Activated CD4-positive, alpha-beta T cell treated with anti-CD3 and anti-CD28 coated beads for 4 hours (primary cell): Measurements from ENCODE around the gene MINDY4.

Experiments used
- DNase-seq, 2 donors: peaks; one replicate each; pipeline ENCODE4 v3.0.0-alpha.2; 2020

The MINDY4 gene

DNA sequence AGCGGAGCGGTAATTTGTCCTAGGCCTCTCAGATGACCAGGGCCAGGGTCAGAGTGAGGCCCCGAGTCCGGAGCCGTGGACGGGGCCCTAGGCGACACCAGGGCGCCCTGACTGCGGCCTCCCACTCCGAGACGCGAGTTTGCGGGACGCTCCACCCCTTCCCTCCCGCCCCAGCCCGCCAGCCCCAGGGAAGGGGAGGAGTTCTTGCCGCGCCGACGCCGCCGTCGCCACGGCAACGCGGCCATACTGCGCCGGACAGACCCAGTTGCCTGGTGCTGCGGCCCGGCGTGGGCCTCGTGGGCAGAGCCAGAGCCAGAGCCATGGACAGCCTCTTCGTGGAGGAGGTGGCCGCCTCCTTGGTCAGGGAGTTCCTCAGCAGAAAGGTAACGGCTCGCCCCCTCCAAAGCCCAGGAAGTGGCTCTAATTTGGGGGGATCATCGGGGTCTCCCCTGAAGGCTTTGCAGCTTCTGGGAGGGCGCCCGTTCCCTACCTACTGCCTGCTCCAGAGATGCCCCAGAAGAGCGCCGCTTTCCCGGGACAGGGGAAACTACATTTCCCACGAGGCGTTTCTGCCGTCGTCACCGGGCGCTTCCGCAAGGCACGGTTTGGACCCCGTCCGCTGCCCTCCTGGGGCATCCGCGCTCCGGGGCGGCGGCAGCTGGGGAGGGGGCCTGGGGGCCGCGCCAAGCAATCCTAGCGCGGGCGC, at the start of gene MINDY4:
Gene MINDY4, plus strand, starts transcription at position 244 of the 706 bp plus-strand sequence. Its CDS starts 77 bp downstream, at position 321.
- peak; percentile 54 to 56 for DNase-seq

DNA sequence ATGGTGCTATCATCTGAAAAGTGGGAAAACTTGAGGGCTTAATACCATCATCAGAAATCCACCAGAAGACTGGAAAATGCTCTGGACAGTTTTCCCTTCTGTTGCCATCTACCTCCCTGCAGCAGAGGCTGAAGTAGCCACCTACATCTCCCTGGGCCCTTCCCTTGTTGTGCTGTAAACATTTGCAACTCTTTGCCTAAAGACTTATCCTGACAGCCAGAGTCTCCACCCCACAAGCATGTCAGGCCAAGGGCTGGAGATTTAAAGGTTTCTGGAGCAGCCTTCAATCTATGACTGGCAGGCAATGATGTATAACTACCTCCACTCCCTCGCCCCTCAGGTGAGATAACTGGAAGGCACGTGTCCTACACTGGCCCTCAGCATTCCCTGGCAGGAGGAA, 49.0 kb upstream of the MINDY4 start:
- DNase-seq, result no peak

DNA sequence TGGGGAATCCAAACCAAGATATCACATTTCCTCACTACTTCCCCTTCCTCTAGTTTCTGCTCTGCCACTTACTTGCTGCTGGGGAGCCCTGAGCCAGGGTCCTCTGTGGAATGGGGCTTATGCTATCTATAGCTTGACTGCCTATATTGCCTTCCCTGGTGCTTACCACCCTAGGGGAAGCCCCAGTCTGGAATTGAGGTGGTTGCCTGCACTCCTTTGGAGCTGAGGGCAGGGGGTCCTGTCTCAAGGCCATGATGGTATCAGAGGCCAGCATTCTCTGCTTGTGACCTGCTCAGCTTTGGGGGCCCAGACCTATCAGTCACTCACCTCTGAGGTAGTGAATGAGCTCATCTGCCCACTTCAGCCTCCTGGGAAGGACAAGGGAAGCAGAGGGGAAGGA, 48.5 kb upstream of the MINDY4 start:
- DNase-seq, result no peak

DNA sequence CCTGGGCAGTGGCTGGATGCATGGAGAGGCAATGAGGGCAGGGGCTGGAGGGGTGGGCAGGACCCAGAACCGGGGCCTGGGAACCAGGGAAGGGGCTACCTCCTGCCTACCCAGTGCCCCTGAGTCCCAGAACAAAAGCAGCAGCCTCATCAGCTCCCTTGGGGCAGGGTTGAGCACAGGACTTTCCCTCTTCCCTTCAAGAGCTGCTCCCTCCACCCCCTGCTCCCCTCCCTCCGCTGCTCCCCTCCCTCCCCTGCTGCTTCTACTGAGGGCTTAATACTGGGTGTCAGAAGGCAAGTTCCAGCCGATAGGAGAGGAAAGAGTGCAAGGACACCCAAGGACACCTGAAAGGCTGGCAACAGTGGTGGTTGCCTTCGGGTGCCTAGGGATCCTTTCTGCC, 47.4 kb upstream of the MINDY4 start:
- DNase-seq, result no peak

DNA sequence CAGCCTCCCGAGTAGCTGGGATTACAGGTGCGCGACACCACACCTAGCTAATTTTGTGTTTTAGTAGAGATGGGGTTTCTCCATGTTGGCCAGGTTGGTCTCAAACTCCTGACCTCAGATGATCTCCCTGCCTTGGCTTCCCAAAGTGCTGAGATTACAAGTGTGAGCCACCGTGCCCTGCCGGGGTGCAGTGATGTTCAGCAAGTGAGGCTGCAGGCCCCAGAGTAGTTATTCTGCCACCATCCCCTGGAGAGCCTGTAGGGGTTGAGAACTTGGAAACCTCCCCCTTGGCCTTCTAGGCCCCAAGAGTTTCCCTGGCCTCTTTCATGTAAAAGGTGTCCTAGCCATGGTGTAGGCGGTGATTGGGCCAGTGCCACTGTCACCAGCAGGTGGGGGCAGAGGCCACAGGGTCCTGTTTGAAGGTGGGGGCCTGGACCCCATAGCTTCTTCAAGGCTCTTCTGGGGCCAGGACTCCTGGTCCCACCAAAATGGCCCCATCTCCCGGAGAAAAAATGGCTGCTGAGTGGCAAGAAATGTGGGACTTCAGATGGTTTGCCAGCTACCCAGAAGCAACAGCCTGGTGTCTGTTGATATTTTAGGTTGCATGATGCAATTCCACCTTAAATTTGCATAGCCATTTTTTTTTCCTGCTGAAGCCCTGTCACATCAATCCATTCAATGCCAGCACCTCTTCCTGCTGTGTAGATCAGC, 44.8 kb upstream of the MINDY4 start:
- no peak for DNase-seq

DNA sequence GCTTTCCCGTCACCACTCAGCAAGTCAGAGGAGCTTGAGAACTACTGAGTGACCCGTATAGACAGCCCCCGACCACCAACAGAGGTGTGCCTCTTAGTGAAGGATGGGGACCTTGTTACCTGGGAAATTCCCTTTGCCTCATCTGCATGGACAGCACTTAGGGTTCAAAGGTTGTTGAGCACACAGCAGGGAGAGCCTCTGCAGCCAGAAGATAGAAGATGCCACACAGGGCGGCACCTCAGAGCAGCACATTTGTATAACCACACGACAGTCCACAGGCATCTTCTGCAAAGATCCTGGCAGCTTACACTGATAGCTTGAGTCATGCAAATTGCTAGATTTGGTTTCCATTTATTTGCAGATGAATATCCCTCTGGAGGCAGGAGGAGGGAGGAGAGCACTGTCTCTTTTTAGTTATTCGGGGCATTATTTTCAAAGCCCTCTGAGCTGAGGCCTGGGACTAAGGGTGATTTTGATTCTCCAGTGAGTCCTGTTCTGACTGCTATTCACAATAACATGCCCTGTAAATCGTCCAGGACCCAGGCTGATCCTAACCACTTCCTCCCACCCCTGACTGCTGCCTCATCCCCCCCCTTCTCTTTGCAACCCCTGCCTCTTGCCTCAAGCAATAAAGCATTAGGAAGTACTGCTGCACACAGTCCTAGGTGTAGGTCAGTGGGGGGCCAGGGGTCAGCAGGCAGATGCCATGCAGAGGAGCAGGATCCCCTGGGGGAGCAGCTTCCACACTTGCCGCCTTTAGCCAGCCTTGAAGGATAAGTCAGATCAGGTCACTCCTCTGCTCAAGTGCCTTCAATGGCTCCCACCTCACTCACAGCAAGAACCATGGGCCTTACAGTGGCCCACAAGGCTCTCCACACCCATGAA, 43.9 kb upstream of the MINDY4 start:
- peak; percentile 19 to 36 for DNase-seq

DNA sequence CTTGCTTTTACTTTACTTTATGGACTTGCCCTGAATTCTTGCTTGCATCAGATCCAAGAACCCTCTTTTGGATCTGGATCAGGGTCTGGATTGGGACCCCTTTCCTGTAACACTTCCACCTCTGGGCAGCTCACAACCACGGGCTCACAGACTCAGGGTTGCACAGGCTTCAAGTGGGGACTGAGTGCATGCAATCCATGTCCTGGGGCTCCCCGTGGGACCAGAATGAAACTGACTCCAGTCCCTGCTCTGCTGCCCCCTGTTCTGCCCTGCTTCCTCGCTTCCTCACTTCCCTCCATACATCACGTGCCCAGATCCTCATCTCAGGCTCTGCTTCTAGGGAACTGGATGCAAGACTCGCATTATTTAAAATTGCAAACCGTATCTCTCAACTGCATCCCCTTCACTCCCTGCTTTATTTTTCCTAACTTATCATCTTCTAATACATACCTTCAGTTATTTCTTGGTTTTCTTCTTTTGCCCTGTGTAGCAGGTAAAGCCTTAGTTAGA, 42.6 kb upstream of the MINDY4 start:
- DNase-seq, result no peak

DNA sequence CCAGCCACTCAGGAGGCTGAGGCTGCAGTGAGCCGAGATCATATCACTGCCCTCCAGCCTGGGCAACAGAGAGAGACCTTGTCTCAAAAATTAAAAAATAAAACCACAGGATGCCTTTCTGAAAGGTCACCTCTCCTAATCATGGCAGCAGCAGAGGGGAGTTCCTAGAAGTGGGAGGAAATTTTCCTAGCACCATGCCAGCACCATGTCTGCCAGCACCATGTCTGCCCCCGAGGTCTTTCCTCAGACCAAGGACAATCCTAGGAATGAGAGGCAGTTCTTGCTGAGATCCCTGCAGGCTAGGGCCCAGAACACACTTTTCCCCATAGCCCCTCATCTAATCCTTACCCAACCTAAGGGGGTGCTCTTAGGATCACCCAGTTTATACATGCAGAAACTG, 41.6 kb upstream of the MINDY4 start:
- no peak for DNase-seq

DNA sequence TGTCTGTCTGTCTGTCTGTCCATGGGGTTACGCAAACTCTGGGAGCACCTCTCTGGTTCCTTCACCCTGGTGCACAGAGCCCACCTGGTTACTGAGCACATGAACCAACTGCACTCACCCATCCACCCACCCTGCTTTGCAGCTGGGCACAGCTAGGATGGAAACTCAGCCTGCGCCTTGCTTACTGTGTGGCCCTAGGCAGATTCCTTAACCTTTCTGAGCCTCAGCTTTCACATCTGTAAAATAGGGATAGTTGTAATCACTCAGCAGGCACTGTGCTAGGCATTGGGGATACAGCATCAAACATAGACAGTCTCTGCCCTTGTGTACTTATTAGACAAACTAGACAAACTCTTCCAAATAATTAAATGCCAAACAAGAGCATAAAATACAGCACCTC, 41.1 kb upstream of the MINDY4 start:
- DNase-seq, result no peak

DNA sequence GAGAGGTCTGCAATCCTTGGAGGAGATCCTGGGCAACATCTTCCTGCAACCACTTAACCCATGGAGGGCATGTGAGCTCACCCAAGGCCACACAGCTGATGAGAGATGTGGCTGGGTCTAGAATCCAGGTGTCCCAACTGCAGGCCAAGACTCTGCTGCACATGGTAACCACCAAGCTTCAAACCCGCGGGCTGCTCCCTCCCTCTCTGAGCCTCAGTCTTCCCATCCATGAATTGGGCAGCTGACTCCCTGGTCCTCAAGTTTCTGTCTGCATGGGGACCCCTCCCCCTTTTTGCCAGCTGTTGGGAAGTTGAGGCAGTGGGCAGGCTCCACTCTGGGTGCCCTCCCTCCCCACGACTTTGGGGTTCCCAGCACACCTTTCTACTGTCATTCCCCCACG, 40.2 kb upstream of the MINDY4 start:
- no peak for DNase-seq

DNA sequence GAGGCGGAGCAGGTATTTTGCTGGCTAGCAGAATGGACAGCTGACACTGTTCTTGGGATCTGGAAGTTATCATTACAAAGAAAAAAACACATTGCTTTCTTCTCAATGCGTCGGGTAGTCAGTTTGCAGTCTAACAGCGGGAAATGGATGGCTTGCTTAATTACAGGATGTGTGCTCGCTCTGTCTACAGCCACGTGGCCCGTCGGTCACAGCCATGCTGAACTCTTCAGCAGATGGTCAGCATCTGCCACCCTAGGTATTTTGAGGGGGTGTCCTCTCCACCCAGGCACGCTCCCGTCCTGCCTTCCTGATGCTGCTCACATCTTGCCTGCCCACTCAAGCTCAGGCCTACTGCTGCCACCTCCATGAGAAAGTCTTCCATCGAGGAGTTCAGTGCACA, 39.6 kb upstream of the MINDY4 start:
- no peak for DNase-seq

DNA sequence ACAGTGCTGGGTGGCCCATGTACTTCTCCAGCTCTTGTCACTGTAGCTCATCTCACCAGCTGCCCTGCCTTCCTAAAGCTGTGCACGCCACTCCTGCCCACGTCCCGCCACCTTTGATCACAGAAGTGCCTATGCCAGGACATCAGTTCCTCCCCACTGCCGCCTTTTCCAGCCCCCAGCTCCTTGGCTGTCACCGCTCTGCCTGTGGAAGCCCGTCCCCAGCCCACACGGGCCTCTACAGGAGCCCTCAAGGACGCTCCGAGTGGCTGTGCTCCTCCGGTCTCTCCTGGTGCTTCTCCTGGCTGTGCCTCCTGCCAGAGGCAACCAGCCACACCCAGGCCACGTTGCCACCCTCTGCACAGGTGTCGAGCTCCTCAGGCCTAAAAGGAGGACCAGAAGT, 38.6 kb upstream of the MINDY4 start:
- no peak for DNase-seq

DNA sequence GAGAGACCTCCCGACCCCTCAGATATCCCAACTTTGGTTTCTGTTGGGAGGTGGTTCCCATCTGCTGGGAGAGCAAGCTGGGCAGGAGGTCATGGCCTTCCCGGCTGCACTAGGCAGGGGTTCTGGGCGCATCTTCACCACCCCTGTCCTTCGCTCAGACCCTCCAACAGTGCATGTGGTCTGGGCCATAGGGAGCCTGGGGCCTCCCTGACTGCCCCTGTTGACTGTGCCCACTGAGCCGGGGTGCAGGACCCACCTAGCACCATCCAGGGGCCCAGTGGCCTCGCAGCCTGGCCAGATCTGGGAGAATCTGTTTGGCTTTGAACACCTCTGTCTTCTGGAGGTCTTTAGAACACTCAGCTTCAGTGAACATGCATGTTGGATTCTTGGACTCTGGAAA, 38.0 kb upstream of the MINDY4 start:
- no peak for DNase-seq

DNA sequence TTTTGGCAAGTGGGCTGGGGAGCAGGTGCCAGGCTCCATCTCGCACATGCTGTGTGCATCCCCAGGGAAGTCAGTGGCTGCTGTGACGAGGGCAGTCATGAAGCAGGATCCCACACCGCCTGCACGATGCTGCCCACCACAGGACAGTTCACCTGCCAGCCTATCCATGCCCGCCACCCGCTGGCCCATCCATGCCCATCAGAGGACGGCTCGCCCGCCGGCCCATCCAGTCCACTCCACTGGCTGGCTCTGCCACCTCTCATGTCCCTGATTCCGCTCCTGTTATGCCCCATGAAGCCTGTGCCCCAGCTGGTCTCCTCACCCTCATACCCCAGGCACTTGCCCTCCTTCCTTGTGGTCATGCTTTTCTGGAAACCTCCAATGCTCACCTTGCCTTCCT, 37.5 kb upstream of the MINDY4 start:
- no peak for DNase-seq

DNA sequence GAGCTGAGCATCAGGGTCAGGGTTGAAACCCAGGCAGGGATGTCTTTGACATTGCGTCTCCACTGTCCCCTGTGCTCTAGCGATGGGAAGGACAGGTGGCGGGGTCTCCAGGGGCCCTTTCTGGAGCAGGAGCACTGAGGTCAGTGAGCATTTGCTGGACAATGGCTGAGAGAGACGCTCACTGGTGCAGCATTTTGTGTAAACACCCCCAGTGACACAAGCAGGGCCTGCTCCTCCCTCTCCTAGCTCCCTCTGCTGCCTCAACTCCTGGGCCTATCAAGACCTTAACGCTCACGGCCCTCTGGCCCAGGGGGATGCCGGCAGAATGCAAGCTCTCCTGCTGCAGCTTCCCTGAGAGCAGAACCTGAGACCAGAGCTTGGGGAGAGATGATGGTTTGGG, 36.7 kb upstream of the MINDY4 start:
- DNase-seq, result no peak

DNA sequence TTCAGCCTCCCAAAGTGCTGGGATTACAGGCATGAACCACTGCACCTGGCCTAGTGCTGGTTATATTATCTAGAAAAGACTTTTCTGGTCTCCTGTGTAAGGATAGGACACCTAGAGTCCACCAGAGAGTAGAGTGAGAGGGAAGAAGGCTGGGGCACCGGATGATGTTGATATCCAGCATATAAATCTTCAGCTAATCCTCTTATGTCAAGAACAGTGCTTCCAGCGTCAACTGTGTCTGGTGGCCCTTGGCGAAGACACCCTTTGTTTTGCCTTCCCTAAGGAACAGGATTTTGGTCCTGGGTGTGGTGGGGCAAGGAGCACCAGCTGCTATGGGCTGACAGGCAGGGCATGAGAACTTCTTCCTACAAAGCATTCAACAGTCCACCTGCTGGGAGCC, 35.6 kb upstream of the MINDY4 start:
- DNase-seq, result no peak

DNA sequence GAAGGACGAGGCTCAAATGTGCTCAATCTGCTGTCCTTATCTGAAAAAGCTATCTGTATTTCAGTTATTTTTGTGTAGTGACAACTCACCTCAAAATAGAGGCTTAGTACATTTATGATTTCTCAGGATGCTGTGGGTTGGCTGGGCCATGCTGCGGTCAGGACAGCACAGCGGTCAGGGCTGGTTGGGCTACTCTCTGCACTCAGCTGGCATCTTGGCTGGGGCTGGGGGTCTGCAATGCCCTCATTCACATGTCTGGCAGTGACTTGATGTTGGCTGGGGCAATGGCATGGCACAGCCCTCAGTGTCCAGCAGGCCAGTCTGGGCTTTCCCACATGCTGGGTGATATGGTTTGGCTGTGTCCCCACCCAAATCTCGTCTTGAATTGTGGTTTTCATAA, 34.9 kb upstream of the MINDY4 start:
- DNase-seq, result no peak

DNA sequence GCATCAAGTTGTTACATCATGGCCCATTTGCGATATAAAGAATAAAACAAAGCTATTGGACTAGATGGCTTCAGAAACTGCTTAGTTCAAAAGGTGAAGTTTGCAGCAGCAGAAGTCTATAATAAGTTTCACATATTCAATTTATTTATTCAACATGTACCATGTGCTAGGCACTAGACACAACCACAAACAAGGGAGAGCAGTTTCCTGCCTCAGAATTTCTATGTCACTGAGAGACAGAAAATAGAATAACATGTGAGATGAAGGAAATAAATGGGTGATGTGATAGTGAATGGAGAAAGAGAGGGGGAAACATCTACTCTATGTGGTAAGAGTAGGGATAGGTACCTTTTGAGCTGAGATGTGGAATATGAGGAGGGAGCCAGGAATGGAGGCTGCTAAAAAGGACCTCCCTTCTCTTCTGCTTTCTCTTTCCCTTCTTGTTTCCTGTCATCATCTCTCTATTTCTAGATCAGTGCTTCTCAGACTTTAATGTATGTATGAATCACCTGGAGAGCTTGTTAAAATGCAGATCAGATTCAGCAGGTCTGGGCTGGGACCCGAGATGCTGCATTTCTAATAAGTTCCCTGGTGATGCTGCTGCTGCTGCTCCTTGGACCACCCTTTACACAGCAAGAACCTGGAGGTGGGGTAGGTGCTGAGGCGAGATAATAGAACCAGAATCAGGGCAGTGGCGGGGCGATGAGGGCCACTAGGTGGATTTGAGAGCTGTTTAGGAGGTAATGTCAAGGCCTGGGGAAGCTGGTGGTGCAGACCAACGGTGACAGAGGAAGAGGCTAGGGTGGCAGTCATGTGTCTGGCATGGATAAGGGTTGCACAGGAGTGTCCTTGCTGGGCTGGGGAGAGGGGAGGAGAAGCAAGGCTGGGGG, 32.9 kb upstream of the MINDY4 start:
- no peak for DNase-seq

DNA sequence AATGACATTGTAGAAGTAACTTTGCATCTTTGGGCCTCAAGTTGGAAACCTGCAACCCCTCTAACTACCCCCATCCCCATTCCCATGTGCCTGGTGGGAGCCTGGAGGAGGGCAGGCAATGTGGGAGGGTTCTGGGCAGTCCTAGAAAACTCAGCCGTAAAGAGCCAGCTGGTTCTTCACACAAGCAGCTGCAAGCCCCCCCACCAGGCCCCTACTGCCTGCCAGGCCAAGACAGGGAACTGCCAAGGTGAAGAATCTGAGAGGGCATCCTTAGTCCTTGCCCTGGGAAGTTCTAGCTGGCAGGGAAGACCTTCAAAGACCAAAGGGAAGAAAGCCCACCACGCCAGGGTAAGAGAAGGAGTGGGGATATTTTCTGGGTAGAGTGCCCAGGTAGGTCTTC, 31.5 kb upstream of the MINDY4 start:
- no peak for DNase-seq

DNA sequence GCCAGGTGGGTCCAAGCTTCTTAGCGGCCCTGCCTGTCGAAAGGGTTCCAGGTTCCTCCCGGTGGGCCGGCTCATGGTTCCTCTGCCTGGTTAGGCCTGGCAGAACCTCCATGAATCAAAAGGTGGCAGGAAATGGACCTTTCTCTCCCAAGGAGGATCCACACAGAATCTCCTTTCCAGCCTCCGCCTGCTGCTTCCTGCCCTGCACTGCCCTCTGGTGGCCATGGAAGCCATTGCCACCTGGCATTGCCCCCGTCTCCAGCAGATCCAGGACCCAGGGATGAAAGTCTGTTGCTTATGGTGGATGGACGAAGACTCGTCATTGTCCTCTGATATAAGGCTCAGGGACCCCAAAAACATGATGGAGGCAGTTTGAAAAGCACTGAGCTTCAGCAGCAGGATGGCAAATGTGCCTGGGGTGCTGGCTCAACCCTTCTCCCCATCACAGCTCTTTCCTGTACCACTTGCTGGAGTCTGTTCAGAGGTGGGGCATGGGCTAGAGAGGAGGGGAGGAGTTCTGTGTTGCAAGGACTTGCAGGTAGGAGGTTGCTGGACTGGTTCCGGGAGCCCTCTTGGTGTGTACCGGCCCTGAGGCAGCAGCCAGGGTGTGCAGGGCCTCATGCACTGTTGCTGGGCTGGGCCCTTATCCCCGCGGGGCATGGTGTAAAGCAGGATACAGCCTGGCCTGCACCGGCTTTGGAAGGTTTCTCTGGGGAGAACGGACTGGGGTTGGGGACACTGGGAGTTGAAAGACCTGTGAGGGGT, 30.6 kb upstream of the MINDY4 start:
- DNase-seq, result peak; percentile 62 to 75

DNA sequence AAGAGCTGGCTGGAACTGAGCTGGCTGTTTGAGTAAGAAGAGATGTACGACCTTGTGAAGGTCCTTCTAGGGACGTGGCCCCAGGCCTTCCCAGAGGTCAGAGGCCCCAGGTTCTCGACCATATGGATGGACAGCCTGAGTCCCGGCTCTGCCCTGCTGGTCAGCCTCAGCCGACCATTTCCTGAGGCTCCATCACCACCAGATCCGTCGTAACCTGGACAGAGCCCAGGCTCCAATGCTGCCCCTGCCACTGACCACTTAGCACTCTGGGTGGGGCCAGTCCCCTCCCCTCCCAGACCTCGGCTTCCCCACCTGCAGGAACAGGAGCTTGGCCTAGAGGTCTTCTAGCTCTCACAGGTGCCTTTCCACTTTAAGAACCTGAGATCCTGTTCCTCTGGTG, 29.9 kb upstream of the MINDY4 start:
- no peak for DNase-seq
